GM18507 (cell line): ENCODE data around the gene MLLT3.
"Not testable (repeated sequence)": the region's sequence is repeated elsewhere in the genome, so short reads cannot be mapped to it uniquely, and the experiment has no call there.

Experiments used
- DNase-seq: peaks from one replicate; pipeline ENCODE4 v3.0.0; 2011; ENCODE audit warnings: low read depth; ENCODE audit not compliant: insufficient read length; ENCODE audit errors: extremely low spot score
- FAIRE-seq: peaks from 2 replicates; lab custom pipeline; 2011; peaks lifted over from hg19 to GRCh38; lab: Jason Lieb, UNC

MLLT3 gene

DNA sequence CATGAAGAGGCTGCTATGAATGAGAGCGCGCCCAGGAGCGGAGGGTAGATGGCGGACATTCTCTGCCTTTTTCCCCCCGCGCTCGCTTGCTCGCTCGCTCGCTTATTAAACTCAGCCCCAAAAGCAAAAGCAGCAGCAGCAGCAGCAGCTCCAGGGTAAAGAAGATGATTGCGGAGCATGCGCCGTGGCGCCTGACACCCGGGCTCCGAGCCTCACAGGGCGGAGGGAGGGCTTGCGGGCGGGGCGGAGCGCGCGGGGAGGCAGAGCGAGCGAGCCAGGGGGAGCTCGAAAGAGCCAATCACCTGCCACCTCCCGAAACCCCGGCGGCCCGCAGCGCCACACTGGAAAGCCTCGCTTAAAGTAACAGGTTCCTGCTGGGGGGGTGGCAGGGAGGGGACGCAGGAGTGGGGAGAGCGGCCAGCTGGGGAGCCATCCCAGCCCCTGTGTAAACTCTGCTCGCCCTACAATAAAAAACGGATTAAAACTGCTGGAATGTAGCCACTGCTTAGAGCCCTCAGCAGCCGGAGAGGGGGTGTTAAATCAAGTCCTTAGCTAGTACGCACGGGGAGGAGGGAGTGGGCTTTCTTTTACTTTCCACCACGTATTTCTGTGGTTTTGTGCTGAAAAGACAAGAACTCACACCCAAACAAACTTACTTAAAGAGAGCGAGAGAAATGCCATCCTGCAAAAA lies at the start of gene MLLT3:
Gene MLLT3, minus strand, starts transcription at position 170 of the 691 bp plus-strand sequence.
- DNase-seq: peak; percentile 89
- peak; percentile 98 for FAIRE-seq

DNA sequence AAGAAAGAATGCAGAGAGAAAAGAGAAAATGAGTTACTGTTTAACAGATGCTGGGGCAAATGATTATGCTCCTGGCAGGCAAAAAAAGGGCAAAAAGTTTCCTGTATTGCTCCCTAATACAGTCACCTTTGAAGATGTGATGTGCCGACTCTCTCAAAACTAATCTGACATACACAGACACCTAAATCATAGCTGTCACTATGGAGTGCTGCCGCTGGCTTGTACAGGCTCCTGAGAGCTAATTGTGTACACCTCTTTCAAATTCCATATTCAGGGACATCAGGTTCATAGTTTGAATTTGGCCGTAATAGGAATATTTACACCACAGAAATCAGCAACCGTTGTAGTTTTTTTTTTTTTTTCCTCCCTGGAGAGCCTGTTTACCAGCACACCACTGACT lies 49.3 kb upstream of the MLLT3 start:
- FAIRE-seq (no peak), DNase-seq (no peak)

- no peak for DNase-seq
- FAIRE-seq: no peak
These were observed 48.1 kb upstream of the MLLT3 start for GRCh38 chr9:20670395-20670794.

GRCh38 chr9:20664501-20664900 lies 42.2 kb upstream of the MLLT3 start:
- FAIRE-seq (no peak), DNase-seq (no peak)

DNA sequence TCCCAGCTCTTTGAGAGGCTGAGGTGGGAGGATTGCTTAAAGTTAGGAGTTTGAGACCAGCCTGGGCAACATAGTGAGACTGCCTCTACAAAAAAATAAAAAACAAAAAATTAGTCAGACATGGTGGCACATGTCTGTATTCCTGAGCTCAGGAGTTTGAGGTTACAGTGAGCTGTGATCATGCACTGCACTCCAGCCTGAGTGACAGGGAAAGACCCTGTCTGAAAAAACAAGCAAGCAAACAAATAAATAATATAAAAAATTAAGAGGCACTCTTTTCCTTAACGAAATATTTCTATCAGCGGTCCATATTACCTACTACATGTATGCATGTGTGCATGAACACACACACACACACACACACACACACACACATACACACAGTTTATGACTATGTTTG lies 40.8 kb upstream of the MLLT3 start:
- no peak for DNase-seq
- peak; percentile 26 for FAIRE-seq

DNA sequence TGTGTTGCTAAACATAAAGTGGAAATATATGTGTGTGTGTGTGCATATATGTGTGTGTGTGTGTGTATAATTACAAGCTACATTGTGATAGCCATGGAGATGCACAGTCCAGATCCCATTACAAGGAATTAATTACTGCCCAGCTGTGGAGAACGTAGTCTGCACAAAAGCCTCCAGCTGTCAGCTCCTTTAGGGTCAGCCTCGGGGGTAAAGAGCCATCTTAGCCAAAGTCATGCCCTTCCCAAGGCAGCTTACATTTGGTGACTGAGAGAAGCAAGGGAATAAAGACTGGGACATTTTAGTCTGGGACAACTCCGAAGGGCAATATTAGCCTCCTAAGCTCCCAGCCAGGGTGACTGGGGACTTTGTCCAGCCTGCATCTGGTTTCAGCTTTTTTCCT lies 39.9 kb upstream of the MLLT3 start:
- no peak for DNase-seq
- FAIRE-seq: no peak

DNA sequence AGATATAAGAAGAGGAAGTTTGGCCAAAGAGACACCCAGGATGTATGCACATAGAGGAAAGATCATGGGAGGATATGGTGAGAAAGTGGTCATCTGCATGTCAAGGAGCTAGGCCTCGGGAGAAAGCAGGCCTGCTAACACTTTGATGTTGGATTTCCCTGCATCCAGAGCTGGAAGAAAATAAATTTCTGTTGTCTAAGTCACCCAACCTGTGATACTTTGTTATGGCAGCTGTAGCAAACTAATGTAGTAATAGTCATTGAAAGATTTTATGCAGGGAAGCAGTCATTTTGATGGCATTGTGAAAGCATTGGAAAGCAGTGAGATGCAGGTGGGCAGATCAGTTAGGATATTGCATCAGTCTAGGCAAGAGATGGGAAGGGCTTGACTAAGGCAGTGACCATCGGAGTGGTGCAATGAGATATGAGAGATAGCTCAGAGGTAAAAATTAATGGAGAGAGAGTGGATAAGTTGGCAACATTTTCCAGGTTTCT lies 37.2 kb upstream of the MLLT3 start:
- DNase-seq (no peak), FAIRE-seq (no peak)

DNA sequence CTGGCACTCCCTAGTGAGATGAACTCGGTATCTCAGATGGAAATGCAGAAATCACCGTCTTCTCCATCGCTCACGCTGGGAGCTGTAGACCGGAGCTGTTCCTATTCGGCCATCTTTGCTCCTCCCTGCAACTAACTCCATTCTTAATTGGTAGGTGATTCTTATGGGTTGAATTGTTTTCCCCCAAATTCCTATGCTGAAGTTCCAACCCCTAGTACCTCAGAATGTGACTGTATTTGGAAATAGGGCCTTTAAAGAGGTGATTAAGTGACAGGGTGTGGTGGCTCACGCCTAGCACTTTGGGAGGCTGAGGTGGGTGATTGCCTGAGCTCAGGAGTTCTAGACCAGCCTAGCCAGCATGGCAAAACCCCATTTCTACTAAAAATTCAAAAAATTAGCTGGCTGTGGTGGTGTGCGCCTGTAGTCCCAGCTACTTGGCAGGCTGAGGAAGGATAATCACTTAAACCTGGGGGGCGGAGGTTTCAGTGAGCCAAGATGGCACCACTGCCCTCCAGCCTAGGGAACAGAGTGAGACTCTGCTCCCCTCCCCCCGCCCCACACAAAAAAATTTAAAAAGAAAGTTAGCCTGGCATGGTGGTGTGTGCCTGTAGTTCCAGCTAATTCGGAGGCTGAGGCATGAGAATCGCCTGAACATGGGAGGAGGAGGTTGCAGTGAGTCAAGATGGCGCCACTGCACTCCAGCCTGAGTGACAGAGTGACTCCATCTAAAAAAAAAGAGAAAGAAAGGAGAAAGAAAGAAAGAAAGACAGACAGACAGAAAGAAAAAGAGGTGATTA lies 36.6 kb upstream of the MLLT3 start:
- peak; percentile 41 for FAIRE-seq
- DNase-seq: no peak

GRCh38 chr9:20658246-20658667 lies 36.0 kb upstream of the MLLT3 start:
- not testable (repeated sequence) for FAIRE-seq, DNase-seq

- FAIRE-seq (no peak), DNase-seq (no peak)
These were observed 29.6 kb upstream of the MLLT3 start for GRCh38 chr9:20651939-20652338.

- DNase-seq (no peak), FAIRE-seq (no peak)
These were observed 28.5 kb upstream of the MLLT3 start for GRCh38 chr9:20650750-20651299.

DNA sequence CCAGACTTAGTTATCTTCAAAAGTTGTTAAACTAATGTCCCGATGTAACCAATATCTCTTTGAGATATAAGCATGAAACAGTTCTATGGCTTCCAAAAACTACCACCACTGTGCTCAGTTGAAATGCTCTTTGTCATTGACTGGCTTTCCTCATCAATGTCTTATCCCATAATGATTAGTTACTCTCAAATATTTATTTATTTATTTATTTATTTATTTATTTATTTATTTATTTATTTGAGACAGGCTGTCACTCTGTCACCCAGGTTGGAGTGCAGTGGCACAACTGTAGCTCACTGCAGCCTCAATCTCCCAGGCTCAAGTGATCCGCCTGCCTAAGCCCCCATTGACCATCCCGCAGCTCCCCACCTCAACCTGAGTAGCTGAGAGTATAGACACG lies 28.0 kb upstream of the MLLT3 start:
- no peak for FAIRE-seq

DNA sequence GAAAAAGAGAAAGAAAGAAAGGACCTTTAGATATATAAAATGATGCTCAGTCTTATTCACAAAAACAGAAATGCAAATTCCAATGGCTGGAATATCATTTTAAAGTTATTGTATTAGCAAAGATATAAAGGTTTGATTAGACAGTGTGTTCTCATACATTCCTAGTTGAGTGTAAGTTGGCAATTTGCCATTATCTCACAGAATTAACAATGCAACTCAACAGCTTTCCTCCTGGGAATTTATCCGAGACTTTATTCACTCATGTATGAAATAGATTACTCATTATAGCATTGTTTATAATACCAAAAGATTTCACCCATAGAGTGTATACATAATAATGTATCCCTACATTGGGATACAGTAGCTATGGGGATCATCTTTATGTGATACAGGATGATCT lies 27.1 kb upstream of the MLLT3 start:
- no peak for DNase-seq
- no peak for FAIRE-seq

More for the DNA sequence above, 28.0 kb upstream of the MLLT3 start:
- DNase-seq: no peak

DNA sequence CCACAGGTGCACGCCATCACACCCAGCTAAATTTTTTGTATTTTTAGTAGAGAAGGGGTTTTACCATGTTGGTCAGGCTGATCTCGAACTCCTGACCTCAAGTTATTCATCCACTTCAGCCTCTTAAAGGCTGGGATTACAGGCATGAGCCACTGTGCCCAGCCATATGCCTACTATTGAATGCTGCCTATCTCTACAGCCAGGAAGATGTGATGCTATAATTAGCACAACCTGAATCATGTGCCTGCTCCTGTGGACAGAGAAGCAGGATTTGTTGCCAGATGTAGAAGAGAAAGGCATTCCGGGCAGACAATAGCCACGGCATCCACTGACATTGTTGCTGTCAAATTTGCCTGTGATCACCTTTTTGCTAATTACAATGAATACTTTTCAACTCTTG lies 24.4 kb upstream of the MLLT3 start:
- DNase-seq (no peak), FAIRE-seq (no peak)

GRCh38 chr9:20643660-20644059 lies 21.4 kb upstream of the MLLT3 start:
- DNase-seq (no peak), FAIRE-seq (no peak)

GRCh38 chr9:20642045-20642444 lies 19.7 kb upstream of the MLLT3 start:
- FAIRE-seq (peak; percentile 60), DNase-seq (no peak)

DNA sequence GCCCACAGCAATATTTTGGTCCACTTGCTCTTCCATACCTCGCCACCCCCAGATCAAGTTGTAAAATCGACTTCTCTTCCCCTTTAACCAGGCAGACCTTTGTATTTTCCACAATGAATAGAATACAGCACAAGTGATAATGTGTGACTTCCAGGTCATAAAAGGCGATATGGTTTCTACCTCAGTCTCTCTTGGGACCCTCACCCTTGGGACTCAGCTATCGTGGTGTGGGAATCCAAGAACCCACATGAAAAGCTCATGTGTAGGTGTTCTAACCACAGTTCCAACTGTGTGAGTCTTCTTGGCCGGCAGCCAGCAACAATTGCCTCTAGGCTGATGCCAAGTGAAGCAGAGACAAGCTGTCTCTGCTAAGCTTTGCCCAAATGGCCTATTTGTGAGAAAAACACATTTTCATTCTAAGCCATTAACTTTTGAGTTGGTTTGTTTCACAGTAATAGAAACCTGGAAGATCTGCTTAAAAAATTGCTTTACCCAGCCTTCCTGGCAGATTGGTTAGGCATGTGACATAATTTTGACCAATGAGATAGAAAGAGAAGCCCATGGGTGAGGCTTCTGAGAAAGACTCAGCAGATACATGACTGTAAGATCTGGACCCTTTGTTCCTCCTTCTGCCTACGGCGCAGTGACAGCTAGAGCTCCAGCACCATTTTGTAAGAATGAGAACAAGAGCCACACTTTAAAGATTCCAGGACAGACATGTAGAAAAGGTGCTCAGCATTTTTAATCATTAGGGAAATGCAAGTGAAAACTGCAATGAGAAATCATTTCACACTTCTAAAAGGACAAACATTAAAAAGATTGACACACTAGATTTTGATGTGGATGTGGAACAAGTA lies 18.3 kb upstream of the MLLT3 start:
- FAIRE-seq: peak; percentile 99
- DNase-seq: no peak

DNA sequence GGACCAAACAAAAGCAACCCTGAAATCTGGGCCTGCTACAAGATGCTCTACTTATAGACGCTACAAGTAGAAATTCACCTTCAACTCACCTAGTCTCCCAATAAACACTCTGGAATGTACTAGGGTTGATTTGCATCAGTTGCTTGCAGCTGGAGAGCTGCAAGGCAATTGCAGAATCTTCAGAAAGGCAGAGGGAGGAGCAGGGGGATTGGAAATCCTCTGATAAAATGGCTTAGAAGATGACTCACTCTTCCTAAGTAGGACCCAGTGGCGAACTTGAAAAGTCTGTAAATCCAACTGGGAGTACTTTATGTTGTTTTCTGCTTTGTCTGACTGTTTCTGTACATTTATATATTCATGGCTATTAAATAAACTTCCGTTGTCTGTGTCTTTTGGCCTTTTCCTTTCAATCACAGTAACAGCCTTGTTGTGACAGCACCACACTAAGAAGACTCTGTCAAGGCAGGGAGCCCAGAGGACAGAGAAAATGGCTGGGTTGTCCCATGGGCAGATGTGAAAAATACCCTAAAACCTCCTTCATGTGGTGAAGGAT lies 14.7 kb upstream of the MLLT3 start:
- FAIRE-seq (no peak), DNase-seq (no peak)

GRCh38 chr9:20634895-20635294 lies 12.6 kb upstream of the MLLT3 start:
- FAIRE-seq: no peak
- no peak for DNase-seq
